Activated CD4-positive, alpha-beta T cell treated with anti-CD3 and anti-CD28 coated beads, Interleukin-2, amount 50 U/mL, for 16 hours (primary cell): ENCODE results near the gene TUBA4A.
A peak's percentile ranks its signal among the peaks of the same experiment; 100 is the strongest.

Experiments used
- DNase-seq: peaks from one replicate; pipeline ENCODE4 v3.0.0-alpha.2; 2020

Gene TUBA4A

DNA sequence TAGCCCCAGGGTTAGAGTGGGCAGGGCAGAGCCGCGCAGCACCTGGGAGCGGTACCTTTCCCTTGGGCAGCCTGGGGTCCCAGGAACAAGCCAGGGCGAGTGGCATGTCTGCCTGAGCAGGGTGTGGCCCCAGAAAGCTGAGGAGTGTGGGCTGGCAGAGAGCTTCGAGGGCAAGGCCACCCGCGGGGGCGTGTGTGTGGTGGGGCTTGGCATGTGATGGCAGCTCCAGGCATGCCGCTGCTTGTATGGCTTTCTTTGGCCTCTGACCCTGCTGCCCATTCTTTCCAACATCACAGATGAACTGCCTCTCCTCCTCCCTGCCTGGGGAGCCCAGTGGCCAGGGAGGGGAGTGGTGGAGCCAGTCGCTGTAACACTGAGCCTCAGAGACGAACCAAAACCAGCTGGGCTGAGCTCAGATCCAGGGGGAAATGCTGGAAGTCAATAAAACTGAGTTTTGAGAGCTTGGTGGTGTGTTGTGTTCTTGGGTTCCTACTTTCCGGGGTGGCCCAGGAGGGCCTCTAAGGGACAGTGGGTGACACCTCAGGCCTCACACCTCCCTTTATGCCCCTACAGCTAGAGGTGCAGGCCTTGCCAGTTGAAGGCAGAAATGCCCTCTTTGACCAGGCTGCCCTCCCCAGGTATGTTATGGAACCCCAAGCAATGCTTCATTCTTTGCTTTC lies 32.9 kb upstream of the TUBA4A start:
- no peak for DNase-seq

DNA sequence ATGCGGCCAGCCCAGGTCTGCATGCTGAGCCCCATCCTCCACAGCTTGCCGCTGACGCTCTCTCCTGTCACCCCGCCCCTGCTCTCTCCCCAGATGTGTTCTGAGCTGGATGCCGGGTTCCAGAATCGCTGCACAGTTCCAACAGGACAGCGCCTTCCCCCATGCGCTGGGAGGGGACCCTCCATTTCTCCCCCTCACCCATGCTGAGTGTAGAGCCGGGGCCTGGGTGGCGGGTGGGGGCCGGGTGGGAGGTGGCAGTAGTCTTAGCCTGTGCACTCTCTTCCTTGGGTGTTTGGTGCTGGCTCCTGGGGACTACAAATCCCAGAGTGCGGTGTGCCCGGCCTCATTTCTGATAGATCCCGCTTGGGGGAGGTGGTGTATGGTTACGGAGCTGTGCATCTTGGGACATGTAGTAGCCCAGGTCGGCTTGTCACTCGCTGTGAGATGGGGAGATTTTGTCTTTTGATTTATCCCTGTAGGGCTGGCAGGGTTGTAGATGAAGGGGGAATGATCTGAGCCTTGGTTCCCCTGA lies 32.2 kb upstream of the TUBA4A start:
- no peak for DNase-seq

GRCh38 chr2:219285373-219285735 lies 31.6 kb upstream of the TUBA4A start:
- DNase-seq = no peak

DNA sequence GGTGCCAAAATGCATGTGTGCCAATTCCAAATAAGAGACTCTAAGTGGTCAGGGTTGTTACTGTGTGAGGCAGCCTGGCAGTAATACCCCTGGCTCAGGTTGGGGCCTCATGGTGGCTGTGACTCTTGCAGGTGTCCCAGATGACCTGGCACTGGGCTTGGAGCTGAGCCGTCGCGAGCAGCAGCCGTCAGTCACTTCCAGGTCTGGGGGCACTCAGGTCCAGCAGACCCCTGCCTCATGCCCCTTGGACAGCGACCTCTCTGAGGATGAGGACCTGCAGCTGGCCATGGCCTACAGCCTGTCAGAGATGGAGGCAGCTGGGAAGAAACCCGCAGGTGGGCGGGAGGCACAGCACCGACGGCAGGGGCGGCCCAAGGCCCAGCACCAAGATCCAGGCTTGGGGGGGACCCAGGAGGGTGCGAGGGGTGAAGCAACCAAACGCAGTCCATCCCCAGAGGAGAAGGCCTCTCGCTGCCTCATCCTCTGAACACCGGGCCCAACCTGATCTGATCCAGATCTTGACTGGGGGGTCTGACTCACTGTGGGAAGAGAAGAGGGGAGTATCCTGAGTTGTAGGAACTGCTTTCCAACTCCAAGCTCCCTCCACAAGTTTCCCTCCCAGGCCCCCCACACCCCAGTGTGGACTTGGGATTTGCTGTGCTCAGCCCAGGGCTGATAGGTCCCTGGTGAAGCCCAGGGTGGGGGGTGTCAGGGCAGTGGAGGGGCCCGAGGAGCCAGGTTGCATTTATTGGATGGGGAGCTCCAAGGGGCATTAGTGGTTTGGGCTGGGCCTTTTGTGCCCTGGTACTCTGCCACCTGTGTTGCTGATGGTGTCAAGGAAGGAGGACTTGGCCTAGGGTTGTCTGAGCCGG lies 31.0 kb upstream of the TUBA4A start:
- no peak for DNase-seq

DNA sequence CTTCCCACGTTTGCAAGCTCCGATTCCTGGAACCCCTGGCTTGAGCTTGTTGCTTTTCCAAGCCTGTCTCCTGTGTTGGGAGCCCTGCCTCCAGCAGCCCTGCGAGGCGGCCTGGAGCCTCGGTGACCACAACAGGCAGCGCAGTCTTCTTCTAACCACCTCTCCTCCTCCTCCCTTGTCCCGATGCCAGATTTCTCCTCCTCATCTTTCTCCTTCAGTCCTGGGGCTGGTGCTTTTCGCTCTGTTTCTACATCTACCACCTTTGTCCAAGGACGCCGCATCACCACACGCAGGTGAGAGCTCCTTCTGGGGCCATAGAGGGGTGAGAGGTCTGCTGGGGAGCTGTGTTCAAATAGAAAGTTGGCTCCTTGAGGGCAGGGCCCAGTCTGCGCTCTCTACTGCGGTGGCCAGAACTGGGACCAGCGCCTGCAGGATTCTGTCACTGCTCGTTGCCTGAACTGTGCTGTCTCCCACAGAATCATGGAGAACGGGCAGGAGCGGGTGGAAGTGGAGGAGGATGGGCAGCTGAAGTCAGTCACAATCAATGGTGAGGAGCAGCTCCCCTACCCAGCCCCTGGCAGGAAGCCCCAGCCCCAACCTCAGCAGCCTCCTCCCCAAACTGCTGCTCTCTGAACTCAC lies 29.3 kb upstream of the TUBA4A start:
- DNase-seq = no peak

DNA sequence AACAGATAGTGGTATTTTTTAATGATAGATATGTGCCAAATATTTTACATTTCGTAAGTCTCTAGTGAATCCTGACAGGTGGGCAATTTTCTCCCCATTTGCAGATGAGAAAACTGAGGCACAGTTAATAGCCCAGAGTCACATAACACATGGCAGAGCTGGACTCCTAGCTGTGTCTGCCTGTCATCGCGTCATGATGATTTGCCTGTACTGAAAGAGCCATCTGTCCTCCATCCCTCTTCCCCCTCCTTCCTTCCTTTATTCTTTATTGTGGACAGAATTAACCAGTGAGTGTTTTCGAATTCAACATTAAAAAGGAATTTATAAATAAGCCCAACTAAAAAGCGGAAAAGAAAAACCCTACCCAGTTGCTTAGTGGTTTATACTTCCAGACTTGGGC lies 28.7 kb upstream of the TUBA4A start:
- no peak for DNase-seq

GRCh38 chr2:219281588-219281987 lies 27.9 kb upstream of the TUBA4A start:
- no peak for DNase-seq

DNA sequence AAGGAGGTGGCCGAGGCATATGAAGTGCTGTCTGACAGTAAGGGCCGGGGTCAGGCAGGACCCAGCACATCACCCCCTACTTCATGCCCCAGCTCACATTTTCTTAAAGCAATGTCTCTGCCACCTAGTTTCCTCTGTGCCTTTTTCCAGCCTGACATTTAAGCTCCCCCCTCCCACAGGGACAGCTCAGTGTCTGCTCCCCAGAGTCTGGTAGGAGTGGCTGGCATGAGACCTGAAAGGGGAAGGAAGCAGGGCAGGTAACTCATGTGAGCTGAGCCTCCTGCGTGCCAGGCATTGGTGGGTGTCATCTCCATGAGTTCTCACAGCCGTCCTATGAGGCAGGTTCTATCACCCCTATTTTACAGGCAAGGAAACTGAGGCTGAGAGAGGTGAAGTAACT lies 26.9 kb upstream of the TUBA4A start:
- DNase-seq = no peak

DNA sequence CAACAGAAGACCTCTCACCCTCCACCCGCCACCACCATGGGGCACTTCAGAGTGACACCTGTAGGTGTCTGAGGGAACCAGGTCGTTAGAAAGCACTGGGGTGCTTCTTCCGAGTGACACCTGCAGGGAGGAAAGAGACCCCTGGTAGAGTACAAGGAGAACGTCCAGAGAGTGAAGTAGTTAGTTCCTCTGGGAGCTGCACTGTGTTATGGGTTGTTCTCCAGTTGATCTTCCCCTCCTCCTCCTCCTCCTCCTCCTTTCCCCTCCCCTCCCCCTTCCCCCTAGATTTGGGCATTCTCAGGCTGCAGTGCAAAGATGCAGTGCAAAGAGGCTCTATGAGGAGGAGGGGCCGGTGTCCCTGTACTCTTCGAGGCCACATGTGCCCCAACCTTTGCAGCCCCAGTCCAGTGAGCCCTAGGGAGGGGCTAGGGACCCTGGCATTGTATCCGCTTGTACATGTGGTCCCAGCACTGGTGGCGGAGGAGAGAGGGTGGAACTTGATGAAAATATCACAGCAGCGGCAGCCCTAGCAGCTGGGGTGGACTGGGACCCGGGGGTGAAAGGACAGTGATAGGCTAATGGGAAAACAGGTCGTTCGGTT lies 26.3 kb upstream of the TUBA4A start:
- no peak for DNase-seq

GRCh38 chr2:219279151-219279915 lies 25.6 kb upstream of the TUBA4A start, which contains the start of gene DNAJB2:
TSS of gene DNAJB2 (plus strand) at chr2:219279366. CDS start at chr2:219279834, 468 bp downstream.
- peak; percentile 99 for DNase-seq

GRCh38 chr2:219278655-219279150 lies 25.0 kb upstream of the TUBA4A start:
- DNase-seq = no peak

DNA sequence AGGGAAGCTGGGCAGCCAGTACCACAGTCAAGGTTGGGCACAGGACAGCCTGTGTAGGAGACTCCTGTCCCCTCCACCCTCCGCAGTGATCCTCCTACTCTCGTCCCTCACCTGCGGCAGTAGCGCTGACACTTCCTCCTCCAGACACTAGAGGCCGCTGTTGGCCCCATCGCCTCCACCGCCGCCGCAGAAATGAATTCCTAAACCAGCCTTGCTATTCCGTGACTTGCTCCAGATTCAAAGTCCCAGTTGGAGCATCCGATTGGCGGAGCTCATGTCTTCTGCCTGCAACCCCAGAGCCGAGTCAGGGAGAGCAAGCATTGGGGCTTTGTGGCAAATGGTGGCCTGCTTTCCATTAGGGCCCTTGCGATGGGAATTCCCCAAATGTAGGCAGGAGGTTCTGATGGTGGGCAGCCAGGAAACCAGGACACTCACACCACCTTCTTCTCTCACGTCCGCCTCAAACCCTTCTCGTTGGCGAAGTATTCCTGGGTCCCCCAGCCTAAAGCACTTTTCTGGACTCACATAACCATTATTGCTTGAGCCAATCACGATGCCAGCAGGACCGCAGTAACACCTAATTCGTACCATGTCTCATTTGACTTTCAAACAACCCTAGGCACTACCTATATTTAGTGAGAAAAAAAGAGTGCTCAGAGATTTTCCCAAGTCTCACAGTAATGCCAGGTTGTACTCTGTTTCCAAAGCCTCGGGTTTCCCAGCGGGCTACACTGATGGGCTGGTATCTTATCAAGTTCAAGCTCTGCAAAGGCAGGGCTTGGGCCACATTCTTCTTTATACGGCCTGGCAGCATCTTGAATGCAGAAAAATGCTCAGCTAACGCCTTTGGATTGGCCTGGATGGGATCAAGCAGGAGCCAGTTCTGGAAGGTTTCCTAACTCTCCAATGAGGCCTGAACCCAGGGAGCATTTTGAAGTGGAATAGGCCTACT lies 24.3 kb upstream of the TUBA4A start:
- DNase-seq = peak; percentile 78

GRCh38 chr2:219274361-219274921 lies 20.7 kb upstream of the TUBA4A start:
- DNase-seq = no peak

GRCh38 chr2:219273937-219274336 lies 20.2 kb upstream of the TUBA4A start:
- no peak for DNase-seq

GRCh38 chr2:219272995-219273394 lies 19.3 kb upstream of the TUBA4A start:
- DNase-seq = no peak

DNA sequence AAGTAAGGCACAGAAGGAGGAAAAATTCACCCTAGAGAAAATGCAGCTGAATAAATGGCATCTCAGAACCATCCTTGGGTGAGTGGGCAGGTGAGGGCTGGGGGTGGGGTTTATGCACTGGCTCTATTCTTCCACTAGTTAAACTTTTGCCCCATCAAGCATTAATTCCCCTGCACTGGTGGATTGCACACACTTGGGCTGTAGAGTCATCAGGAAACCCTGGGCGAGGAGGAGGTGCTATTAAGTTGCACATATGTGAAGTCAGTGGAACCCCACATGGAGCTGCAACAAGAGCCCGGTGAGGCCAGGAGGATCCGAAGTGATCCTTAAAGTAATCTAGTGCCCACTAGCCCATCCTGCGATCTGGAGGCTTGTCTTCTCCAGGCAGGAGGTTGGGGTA lies 18.6 kb upstream of the TUBA4A start:
- no peak for DNase-seq

GRCh38 chr2:219271021-219271420 lies 17.3 kb upstream of the TUBA4A start:
- DNase-seq = no peak

DNA sequence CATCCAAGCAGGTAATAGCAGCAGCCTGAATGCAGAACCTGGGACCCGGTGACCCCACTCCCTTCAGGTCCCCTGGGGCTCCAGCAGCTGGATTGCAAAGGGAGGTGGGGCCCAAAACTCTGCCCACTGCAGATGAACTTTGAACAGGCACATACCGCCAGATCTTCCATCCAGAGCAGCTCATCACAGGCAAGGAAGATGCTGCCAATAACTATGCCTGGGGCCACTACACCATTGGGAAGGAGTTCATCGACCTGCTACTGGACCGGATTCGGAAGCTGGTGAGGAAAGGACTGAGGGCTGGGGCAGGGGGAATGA lies 16.3 kb upstream of the TUBA4A start:
- DNase-seq = no peak

GRCh38 chr2:219269362-219270054 lies 15.8 kb upstream of the TUBA4A start:
- no peak for DNase-seq

DNA sequence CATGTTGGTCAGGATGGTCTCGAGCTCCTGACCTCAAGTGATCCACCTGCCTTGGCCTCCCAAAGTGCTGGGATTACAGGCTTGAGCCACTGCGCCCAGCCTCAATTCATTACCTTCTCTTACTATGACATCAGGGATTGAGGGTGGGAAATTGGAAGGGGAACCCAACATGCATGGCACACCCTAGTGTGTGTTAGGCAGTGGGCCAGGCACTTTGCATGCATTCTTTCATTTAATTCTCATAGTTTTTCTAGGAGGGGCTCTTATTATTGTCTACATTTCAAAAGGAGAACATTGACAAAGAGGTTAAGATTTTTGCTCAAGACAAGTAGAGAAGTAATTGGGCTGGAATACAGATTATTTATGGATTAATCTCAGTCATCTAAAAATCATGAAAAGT lies 14.6 kb upstream of the TUBA4A start:
- DNase-seq = no peak
